ENCODE data around the gene MKRN2OS. TPM values are rescaled to one million over a fixed set of nuclear protein-coding genes. Genes with fewer than 3 reads are reported as not detected.

MKRN2OS gene
- total RNA-seq, 1 experiment from 2014 or later, result not detected

DNA sequence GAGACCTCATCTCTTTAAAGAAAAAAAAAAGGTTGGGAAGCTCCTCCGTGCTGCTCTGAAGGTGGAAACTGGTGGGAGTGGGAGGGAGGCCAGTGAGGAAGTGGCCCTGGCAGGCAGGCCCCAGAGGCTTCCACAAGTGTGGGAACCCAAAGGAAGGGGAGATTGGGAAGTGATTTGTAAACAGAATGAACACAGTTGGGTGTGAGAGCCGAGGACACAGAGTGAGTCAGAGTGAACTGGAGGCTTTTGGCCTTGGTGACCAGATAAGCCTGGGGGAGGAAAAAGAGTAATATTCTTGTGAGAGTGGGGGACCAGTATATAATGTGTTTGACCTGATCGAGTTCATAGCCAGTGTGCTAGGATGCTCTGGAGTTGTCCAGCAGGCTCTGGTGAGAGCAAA is 34.6 kb upstream of the MKRN2OS start (continued):
- TF ChIP-seq, protein P1, sequence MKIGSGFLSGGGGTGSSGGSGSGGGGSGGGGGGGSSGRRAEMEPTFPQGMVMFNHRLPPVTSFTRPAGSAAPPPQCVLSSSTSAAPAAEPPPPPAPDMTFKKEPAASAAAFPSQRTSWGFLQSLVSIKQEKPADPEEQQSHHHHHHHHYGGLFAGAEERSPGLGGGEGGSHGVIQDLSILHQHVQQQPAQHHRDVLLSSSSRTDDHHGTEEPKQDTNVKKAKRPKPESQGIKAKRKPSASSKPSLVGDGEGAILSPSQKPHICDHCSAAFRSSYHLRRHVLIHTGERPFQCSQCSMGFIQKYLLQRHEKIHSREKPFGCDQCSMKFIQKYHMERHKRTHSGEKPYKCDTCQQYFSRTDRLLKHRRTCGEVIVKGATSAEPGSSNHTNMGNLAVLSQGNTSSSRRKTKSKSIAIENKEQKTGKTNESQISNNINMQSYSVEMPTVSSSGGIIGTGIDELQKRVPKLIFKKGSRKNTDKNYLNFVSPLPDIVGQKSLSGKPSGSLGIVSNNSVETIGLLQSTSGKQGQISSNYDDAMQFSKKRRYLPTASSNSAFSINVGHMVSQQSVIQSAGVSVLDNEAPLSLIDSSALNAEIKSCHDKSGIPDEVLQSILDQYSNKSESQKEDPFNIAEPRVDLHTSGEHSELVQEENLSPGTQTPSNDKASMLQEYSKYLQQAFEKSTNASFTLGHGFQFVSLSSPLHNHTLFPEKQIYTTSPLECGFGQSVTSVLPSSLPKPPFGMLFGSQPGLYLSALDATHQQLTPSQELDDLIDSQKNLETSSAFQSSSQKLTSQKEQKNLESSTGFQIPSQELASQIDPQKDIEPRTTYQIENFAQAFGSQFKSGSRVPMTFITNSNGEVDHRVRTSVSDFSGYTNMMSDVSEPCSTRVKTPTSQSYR (CRISPR knock-in tag; IDR thresholded peaks at IDR 0.05), result no peak
- TF ChIP-seq KAT7 (CRISPR knock-in tag; IDR thresholded peaks at IDR 0.05; ENCODE audit: borderline replicate concordance), result no peak
- TF ChIP-seq TEAD1 (CRISPR knock-in tag; IDR thresholded peaks at IDR 0.05), result no peak
- TF ChIP-seq, protein P2, sequence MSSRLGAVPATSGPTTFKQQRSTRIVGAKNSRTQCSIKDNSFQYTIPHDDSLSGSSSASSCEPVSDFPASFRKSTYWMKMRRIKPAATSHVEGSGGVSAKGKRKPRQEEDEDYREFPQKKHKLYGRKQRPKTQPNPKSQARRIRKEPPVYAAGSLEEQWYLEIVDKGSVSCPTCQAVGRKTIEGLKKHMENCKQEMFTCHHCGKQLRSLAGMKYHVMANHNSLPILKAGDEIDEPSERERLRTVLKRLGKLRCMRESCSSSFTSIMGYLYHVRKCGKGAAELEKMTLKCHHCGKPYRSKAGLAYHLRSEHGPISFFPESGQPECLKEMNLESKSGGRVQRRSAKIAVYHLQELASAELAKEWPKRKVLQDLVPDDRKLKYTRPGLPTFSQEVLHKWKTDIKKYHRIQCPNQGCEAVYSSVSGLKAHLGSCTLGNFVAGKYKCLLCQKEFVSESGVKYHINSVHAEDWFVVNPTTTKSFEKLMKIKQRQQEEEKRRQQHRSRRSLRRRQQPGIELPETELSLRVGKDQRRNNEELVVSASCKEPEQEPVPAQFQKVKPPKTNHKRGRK (CRISPR knock-in tag; IDR thresholded peaks at IDR 0.05; ENCODE audit: borderline replicate concordance), result no peak
- TF ChIP-seq, protein P3, sequence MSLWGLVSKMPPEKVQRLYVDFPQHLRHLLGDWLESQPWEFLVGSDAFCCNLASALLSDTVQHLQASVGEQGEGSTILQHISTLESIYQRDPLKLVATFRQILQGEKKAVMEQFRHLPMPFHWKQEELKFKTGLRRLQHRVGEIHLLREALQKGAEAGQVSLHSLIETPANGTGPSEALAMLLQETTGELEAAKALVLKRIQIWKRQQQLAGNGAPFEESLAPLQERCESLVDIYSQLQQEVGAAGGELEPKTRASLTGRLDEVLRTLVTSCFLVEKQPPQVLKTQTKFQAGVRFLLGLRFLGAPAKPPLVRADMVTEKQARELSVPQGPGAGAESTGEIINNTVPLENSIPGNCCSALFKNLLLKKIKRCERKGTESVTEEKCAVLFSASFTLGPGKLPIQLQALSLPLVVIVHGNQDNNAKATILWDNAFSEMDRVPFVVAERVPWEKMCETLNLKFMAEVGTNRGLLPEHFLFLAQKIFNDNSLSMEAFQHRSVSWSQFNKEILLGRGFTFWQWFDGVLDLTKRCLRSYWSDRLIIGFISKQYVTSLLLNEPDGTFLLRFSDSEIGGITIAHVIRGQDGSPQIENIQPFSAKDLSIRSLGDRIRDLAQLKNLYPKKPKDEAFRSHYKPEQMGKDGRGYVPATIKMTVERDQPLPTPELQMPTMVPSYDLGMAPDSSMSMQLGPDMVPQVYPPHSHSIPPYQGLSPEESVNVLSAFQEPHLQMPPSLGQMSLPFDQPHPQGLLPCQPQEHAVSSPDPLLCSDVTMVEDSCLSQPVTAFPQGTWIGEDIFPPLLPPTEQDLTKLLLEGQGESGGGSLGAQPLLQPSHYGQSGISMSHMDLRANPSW (CRISPR knock-in tag; conservative IDR thresholded peaks at IDR 0.05; ENCODE audit: low read depth), result no peak
- no peak for TF ChIP-seq SP1 (CRISPR knock-in tag; conservative IDR thresholded peaks at IDR 0.05)
- TF ChIP-seq, protein P4, sequence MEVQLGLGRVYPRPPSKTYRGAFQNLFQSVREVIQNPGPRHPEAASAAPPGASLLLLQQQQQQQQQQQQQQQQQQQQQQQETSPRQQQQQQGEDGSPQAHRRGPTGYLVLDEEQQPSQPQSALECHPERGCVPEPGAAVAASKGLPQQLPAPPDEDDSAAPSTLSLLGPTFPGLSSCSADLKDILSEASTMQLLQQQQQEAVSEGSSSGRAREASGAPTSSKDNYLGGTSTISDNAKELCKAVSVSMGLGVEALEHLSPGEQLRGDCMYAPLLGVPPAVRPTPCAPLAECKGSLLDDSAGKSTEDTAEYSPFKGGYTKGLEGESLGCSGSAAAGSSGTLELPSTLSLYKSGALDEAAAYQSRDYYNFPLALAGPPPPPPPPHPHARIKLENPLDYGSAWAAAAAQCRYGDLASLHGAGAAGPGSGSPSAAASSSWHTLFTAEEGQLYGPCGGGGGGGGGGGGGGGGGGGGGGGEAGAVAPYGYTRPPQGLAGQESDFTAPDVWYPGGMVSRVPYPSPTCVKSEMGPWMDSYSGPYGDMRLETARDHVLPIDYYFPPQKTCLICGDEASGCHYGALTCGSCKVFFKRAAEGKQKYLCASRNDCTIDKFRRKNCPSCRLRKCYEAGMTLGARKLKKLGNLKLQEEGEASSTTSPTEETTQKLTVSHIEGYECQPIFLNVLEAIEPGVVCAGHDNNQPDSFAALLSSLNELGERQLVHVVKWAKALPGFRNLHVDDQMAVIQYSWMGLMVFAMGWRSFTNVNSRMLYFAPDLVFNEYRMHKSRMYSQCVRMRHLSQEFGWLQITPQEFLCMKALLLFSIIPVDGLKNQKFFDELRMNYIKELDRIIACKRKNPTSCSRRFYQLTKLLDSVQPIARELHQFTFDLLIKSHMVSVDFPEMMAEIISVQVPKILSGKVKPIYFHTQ (CRISPR knock-in tag; IDR thresholded peaks at IDR 0.05), result no peak

DNA sequence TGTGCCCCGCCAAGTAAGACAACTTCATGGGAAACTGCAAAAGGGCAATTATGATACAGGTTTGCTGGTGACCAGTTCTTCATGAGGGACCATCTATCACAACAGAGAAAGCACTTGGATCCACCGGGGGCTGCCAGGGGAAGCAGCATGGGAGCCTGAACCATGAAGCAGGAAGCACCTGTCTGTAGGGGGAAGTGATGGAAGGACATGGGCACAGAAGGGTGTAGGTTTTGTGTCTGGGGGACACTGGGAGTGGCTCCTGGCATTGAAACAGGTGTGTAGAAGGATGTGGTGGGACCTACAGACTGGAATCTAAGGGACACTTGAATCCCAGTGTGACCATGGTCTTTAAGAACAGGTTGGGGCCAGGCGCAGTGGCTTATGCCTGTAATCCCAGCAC is 34.2 kb upstream of the MKRN2OS start:
- no peaks in the 10 kb centered on the region for H3K9me3 Mint-ChIP-seq
- peaks cover 73% of the 10 kb centered on the region for H3K36me3 Mint-ChIP-seq
- TF ChIP-seq ZNF416 (CRISPR knock-in tag; IDR thresholded peaks at IDR 0.05) (no peak), TEAD1 (CRISPR knock-in tag; IDR thresholded peaks at IDR 0.05) (no peak), NFATC4 (CRISPR knock-in tag; IDR thresholded peaks at IDR 0.05) (no peak), NFYB (CRISPR knock-in tag; conservative IDR thresholded peaks at IDR 0.05; ENCODE audit: low read depth) (no peak), IRF2 (CRISPR knock-in tag; IDR thresholded peaks at IDR 0.05; ENCODE audit: borderline replicate concordance, low read depth) (no peak), ZNF671 (CRISPR knock-in tag; IDR thresholded peaks at IDR 0.05) (no peak), SMAD4 (CRISPR knock-in tag; IDR thresholded peaks at IDR 0.05) (no peak), RELA (CRISPR knock-in tag; IDR thresholded peaks at IDR 0.05; ENCODE audit: borderline replicate concordance) (no peak), MYBL2 (CRISPR knock-in tag; IDR thresholded peaks at IDR 0.05) (no peak), SP1 (CRISPR knock-in tag; conservative IDR thresholded peaks at IDR 0.05) (no peak)
- TF ChIP-seq, protein P5, sequence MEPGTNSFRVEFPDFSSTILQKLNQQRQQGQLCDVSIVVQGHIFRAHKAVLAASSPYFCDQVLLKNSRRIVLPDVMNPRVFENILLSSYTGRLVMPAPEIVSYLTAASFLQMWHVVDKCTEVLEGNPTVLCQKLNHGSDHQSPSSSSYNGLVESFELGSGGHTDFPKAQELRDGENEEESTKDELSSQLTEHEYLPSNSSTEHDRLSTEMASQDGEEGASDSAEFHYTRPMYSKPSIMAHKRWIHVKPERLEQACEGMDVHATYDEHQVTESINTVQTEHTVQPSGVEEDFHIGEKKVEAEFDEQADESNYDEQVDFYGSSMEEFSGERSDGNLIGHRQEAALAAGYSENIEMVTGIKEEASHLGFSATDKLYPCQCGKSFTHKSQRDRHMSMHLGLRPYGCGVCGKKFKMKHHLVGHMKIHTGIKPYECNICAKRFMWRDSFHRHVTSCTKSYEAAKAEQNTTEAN (CRISPR knock-in tag; IDR thresholded peaks at IDR 0.05), result no peak
- TF ChIP-seq, protein P6, sequence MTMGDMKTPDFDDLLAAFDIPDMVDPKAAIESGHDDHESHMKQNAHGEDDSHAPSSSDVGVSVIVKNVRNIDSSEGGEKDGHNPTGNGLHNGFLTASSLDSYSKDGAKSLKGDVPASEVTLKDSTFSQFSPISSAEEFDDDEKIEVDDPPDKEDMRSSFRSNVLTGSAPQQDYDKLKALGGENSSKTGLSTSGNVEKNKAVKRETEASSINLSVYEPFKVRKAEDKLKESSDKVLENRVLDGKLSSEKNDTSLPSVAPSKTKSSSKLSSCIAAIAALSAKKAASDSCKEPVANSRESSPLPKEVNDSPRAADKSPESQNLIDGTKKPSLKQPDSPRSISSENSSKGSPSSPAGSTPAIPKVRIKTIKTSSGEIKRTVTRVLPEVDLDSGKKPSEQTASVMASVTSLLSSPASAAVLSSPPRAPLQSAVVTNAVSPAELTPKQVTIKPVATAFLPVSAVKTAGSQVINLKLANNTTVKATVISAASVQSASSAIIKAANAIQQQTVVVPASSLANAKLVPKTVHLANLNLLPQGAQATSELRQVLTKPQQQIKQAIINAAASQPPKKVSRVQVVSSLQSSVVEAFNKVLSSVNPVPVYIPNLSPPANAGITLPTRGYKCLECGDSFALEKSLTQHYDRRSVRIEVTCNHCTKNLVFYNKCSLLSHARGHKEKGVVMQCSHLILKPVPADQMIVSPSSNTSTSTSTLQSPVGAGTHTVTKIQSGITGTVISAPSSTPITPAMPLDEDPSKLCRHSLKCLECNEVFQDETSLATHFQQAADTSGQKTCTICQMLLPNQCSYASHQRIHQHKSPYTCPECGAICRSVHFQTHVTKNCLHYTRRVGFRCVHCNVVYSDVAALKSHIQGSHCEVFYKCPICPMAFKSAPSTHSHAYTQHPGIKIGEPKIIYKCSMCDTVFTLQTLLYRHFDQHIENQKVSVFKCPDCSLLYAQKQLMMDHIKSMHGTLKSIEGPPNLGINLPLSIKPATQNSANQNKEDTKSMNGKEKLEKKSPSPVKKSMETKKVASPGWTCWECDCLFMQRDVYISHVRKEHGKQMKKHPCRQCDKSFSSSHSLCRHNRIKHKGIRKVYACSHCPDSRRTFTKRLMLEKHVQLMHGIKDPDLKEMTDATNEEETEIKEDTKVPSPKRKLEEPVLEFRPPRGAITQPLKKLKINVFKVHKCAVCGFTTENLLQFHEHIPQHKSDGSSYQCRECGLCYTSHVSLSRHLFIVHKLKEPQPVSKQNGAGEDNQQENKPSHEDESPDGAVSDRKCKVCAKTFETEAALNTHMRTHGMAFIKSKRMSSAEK (CRISPR knock-in tag; IDR thresholded peaks at IDR 0.05; ENCODE audit: borderline replicate concordance), result no peak
- ATAC-seq (no peak), DNase-seq (ENCODE audit: low spot score) (no peak)
- H3K27me3 Mint-ChIP-seq (ENCODE audit: low read depth), result no peaks in the 10 kb centered on the region
- CTCF ChIA-PET, result interaction anchor here (1.3 kb wide), 1 partner anchor 444 kb away, joined by 4 read pairs; no protein-coding TSS in a partner anchor
- H3K27ac Mint-ChIP-seq, result 0 out of 2 replicates have a peak overlapping the region, but pooled peaks have one; percentile 42
- H3K4me3 Mint-ChIP-seq, result no peak overlapping the region
- POLR2A ChIA-PET, result no interaction called here
- no peaks in the 10 kb centered on the region for H3K4me1 Mint-ChIP-seq

All from WTC11 (cell line).